Forelimb muscle (tissue), 1 donor: ENCODE data around the gene C19orf33. TPM values are rescaled to one million over a fixed set of nuclear protein-coding genes. Genes with fewer than 3 reads are reported as not detected.

Experiments used
- DNase-seq: peaks from one replicate; pipeline ENCODE4 v3.0.0-alpha.2; 2013; ENCODE audit warnings: low read depth
- polyA plus RNA-seq: library from polyadenylated mRNA; unstranded; fragments of 120-200 nt; gene quantifications from one replicate; pipeline ENCODE4 v1.2.1, GENCODE V29; 2013; ENCODE audit not compliant: insufficient read length

C19orf33 gene
- polyA plus RNA-seq, 1 donor = not detected

DNA sequence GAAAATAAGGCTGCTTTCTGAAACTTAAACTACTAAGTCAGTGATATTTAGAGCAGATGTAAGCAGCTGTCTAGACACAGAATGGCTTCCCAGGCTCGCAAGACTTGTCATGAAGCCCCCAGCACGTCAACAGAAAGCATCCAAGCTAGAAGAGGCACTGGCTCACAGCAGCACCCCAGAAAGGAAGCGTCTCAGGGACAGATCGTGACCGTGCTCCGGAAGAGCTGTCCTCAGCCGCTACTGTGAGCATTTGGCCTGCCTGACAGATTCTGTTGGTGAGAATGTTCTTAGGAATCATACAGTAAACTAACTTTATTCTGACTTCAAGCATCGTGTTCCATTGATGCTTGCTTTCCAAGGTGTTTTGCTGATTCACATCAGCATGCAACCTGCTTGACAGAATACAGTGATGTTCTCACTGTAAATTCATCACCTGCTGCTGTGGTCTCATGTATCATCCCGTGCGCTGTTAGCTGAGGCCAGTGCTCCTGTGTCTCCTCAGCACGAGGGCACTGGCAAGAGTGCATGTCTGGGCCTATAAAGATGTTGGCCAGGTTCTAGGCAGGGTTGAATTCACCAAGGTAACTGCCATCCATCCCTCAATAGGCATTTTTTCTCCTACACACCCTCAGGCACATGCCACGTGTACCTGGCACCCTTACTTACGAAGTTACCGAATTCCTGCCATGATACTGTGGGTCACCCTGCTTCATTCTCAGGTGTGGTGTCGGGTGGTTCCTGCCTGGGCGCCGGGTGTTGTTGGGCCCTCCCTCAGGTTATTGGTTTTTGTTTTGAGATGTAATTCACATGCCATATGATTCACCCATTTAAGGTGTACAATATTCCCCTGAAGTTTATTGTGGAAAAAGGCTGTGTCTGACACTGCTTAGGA, 23.8 kb upstream of the C19orf33 start:
- DNase-seq = no peak

- DNase-seq = no peak
Observed at GRCh38 chr19:38281811-38282566, 22.1 kb upstream of the C19orf33 start.

- DNase-seq = no peak
Observed at GRCh38 chr19:38283271-38283670, 20.8 kb upstream of the C19orf33 start.

- no peak for DNase-seq
Observed at GRCh38 chr19:38284422-38284821, 19.6 kb upstream of the C19orf33 start.

DNA sequence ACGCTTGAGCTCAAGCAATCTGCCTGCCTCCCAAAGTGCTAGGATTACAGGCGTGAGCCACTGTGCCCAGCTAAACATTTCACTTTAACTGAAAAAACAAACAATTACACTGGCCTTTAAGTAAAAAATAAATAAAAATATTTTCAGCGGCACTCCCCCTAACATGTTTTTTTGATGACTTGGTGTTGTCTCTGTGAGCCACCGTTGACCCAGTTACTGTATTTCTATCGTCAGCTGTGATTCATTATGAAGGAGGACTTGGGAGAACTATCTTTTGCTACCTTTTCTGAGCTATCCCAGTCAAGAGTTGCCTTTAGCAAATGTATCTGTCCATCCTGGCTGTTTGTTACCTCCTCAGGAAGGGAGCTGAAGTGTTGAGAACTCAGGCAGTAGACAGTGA, 18.5 kb upstream of the C19orf33 start:
- DNase-seq = no peak

GRCh38 chr19:38287604-38288003, 16.4 kb upstream of the C19orf33 start:
- DNase-seq = no peak

GRCh38 chr19:38288123-38288855, 15.8 kb upstream of the C19orf33 start:
- no peak for DNase-seq

GRCh38 chr19:38289955-38290354, 14.1 kb upstream of the C19orf33 start:
- DNase-seq = no peak

DNA sequence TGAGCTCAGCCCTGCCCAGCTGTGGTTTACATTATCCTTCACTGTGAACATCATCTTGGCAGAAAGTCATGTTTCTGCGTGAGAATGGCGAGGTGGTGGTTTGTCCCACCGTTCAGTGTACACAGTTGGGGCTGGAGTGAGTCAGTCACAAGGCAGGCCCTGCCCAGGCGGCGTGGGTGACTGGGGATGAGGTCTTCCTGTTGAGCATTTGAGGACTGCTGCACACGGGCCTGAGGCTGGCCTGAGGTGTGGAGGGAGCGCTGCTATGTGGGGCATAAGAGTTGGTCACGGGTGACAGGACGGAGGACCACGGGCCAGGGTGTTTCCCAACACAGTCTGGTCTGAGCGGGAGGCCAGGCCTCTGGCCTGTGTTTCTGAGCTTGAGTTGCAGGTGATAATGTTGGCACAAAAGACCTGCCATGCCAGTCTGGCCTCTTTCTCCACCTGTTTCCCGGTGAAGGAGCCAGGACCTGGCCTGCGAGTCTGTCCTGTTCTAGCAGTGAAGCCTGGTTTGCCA, 13.4 kb upstream of the C19orf33 start:
- DNase-seq = no peak

DNA sequence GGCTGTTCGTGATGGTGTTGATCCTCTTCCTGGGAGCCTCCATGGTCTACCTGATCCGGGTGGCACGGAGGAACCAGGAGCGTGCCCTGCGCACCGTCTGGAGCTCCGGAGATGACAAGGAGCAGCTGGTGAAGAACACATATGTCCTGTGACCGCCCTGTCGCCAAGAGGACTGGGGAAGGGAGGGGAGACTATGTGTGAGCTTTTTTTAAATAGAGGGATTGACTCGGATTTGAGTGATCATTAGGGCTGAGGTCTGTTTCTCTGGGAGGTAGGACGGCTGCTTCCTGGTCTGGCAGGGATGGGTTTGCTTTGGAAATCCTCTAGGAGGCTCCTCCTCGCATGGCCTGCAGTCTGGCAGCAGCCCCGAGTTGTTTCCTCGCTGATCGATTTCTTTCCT, 12.2 kb upstream of the C19orf33 start:
- DNase-seq = no peak

GRCh38 chr19:38293281-38293680, 10.8 kb upstream of the C19orf33 start:
- no peak for DNase-seq

GRCh38 chr19:38294090-38294489, 10.0 kb upstream of the C19orf33 start:
- no peak for DNase-seq

GRCh38 chr19:38298821-38299680, 5.0 kb upstream of the C19orf33 start:
- DNase-seq = no peak

- no peak for DNase-seq
Observed at GRCh38 chr19:38304352-38304865, 358 bp downstream of the C19orf33 start.

- DNase-seq = no peak
Observed at GRCh38 chr19:38304866-38305429, 897 bp downstream of the C19orf33 start.

DNA sequence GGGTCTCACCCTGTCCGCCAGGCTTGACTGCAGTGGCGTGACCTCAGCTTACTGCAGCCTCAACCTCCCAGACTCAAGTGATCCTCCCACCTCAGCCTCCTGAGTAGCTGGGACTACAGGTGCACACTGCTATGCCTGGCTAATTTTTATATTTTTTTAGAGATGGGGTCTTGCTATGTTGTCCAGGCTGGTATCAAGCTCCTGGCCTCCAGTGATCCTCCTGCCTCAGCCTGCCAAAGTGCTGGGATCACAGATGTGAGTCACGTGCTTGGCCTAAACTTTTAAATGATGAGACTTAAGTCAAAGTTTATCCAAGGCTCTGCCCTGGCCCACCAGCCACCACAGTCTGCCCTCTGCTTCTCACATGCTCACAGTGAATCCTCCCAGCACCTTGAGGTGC, 2.2 kb downstream of the C19orf33 start:
- no peak for DNase-seq

- no peak for DNase-seq
Observed at GRCh38 chr19:38307076-38307475, 3.0 kb downstream of the C19orf33 start.

DNA sequence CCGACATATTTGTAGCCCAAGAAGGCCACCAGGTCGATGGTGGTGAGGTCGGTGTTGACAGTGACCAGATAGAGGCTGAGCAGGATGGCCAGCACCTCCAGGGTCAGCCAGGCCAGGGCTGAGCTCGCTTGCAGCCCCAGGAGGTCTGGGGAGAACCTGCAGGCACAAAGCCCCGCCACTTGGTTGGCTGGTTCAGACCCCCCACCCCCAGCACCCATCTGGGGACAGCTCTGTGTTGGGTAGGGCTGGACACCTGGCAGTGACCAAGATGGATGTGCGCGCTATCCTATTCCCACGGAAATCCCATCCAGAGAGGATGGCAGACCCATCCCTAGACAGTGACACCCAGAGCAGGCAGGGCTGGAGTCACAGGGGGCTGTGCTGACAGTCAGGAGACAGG, 3.5 kb downstream of the C19orf33 start:
- no peak for DNase-seq

DNA sequence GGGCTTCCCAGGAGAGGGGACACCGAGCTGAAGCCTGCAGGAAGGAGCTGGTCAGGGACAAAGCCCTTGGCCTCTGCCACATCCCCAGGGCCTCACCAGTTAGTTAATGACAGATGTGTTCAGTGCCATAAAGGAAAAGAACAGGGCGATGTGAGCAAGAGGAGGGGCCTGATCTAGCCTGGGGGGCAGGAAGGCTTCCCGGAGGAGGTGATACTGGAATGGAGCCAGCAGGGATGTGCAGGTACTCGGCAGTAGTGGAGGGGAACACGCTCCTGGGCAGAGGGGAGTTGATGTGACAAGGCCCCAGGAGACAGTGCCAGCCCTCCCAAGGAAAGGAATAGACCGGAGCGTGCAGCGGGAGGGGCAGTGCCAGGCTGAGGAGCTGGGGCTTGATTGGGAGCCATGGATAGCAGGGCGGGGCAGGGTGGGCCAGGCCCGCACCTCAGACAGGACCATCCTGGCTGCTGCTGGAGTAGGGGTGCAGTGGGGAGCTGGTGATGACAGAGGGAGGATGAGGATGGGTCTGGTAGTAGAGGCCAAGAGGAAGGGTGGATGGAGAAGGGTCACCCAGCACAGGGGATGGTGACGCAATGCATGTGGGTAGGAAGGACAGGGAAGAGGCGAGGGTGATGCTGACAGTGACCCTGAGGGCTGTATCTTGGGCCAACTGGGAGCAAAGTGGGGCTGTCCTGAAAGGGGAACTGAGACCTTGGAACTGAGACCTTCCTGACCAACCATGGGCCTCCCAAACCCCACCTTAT, 4.1 kb downstream of the C19orf33 start:
- DNase-seq = no peak
